ENCODE data around the gene IGF2BP2.

IGF2BP2 gene

GRCh38 chr3:185625784-185626183 lies 199.1 kb downstream of the IGF2BP2 start:
- TF ChIP-seq ZNF274 (IDR thresholded peaks at IDR 0.05; ENCODE audit: low read depth, low read length): no peak
- H3K4me3 ChIP-seq (ENCODE audit: low read length): no peak overlapping the region

GRCh38 chr3:185623939-185624665 lies 200.7 kb downstream of the IGF2BP2 start:
- TF ChIP-seq ZNF274 (IDR thresholded peaks at IDR 0.05; ENCODE audit: low read depth, low read length): no peak
- no peak overlapping the region for H3K4me3 ChIP-seq (ENCODE audit: low read length)

- TF ChIP-seq ZNF274 (IDR thresholded peaks at IDR 0.05; ENCODE audit: low read depth, low read length): no peak
These were observed 211.8 kb downstream of the IGF2BP2 start for GRCh38 chr3:185613016-185613415.

DNA sequence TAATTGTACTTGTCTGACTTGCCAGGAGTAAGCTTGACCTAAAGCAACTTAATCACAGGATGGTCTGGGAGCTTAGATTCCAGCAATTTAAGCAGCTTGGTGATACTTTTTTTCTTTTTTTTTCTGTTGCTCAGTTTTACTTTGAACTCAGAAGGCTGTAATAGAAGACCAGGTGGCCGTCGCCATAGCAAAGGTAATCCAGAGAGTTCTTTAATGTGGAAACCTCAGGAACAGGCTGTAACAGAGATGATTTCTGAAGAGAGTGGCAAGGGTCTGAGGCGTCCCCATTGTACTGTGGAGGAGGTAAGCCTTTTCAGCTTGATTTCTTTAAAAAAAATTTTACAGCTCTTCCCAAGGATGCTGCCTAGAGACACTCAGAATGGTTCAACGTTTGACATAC lies 218.6 kb downstream of the IGF2BP2 start:
- H3K4me3 ChIP-seq (ENCODE audit: low read length): no peak overlapping the region
- TF ChIP-seq ZNF274 (IDR thresholded peaks at IDR 0.05; ENCODE audit: low read depth, low read length): no peak

More at GRCh38 chr3:185613016-185613415, 211.8 kb downstream of the IGF2BP2 start:
- no peak overlapping the region for H3K4me3 ChIP-seq (ENCODE audit: low read length)

GRCh38 chr3:185605566-185605965 lies 219.3 kb downstream of the IGF2BP2 start:
- no peak for TF ChIP-seq ZNF274 (IDR thresholded peaks at IDR 0.05; ENCODE audit: low read depth, low read length)
- no peak overlapping the region for H3K4me3 ChIP-seq (ENCODE audit: low read length)

- no peak overlapping the region for H3K4me3 ChIP-seq (ENCODE audit: low read length)
- no peak for TF ChIP-seq ZNF274 (IDR thresholded peaks at IDR 0.05; ENCODE audit: low read depth, low read length)
These were observed 229.3 kb downstream of the IGF2BP2 start for GRCh38 chr3:185595526-185595925.

- TF ChIP-seq ZNF274 (IDR thresholded peaks at IDR 0.05; ENCODE audit: low read depth, low read length): no peak
- no peak overlapping the region for H3K4me3 ChIP-seq (ENCODE audit: low read length)
These were observed 230.8 kb downstream of the IGF2BP2 start for GRCh38 chr3:185594073-185594472.
